Effector memory CD4-positive, alpha-beta T cell (primary cell): ENCODE data around the gene PLXNA1.

Source experiments
- DNase-seq, 3 donors: peaks; one replicate each; pipeline ENCODE4 v3.0.0-alpha.2; 2020
- H3K27ac ChIP-seq: 2 replicates; pipeline ENCODE4 v1.7.0; 2013; ENCODE audit warnings: mild to moderate bottlenecking, low read length, moderate library complexity; ENCODE audit not compliant: insufficient read depth, poor library complexity, severe bottlenecking
- H3K27me3 ChIP-seq: replicated peaks from 2 replicates; pipeline ENCODE4 v1.7.0; 2013; ENCODE audit warnings: mild to moderate bottlenecking, low read length; ENCODE audit not compliant: insufficient read depth, control insufficient read depth, poor library complexity, severe bottlenecking
- H3K36me3 ChIP-seq: 2 replicates; pipeline ENCODE4 v1.7.0; 2013; ENCODE audit warnings: mild to moderate bottlenecking, low read length, moderate library complexity; ENCODE audit not compliant: control insufficient read depth, insufficient read depth
- H3K4me1 ChIP-seq: 2 replicates; pipeline ENCODE4 v1.7.0; 2013; ENCODE audit warnings: low read length, mild to moderate bottlenecking; ENCODE audit not compliant: control insufficient read depth, insufficient read depth, poor library complexity, severe bottlenecking
- H3K4me3 ChIP-seq: 2 replicates; pipeline ENCODE4 v1.7.0; 2013; ENCODE audit warnings: low read length, low read depth, mild to moderate bottlenecking; ENCODE audit not compliant: insufficient read depth, poor library complexity, severe bottlenecking
- H3K9me3 ChIP-seq: 2 replicates; pipeline ENCODE4 v1.7.0; 2013; ENCODE audit warnings: mild to moderate bottlenecking, low read length, moderate library complexity; ENCODE audit not compliant: control insufficient read depth

Gene PLXNA1

DNA sequence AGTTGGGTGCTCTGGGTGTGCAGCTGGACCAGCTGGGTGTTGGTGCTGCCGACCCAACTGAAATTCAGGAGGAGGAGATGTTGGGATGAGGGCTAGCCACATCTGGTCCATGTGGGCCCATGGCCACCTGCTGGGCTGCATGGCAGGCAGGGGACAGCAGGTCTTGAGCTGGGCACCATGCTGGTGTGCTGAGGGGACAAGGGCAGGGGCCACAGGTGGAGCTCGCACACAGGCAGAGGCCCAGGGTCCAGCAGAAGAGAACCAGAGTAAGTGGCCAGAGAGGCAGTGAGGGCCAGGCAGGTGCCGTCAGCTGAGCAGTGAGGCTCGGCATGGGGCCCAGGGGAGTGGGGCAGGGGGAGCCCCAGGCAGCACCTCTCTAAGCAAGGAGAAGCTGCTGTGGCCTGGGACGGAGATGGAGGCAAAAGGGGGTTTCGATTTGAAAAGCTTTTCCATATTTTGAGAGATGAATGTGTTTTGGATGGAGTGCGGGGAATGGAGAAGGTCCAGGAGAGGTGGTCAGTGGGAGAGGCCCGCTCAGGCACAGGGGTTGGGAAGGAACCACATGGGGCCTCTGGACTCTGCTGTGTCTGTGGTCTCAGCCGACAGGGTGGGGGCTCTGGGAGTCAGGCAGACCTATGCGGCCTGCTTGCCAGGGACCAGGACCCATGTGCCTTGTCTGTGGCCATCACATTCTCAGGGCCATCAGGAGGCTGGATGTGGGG is 30.5 kb upstream of the PLXNA1 start:
- H3K9me3 ChIP-seq, result no peaks in the 10 kb centered on the region
- H3K36me3 ChIP-seq, result peaks cover 6% of the 10 kb centered on the region
- no peak overlapping the region for H3K4me3 ChIP-seq
- no peaks in the 10 kb centered on the region for H3K27me3 ChIP-seq
- no peak for DNase-seq
- no peaks in the 10 kb centered on the region for H3K4me1 ChIP-seq
- no peak overlapping the region for H3K27ac ChIP-seq

DNA sequence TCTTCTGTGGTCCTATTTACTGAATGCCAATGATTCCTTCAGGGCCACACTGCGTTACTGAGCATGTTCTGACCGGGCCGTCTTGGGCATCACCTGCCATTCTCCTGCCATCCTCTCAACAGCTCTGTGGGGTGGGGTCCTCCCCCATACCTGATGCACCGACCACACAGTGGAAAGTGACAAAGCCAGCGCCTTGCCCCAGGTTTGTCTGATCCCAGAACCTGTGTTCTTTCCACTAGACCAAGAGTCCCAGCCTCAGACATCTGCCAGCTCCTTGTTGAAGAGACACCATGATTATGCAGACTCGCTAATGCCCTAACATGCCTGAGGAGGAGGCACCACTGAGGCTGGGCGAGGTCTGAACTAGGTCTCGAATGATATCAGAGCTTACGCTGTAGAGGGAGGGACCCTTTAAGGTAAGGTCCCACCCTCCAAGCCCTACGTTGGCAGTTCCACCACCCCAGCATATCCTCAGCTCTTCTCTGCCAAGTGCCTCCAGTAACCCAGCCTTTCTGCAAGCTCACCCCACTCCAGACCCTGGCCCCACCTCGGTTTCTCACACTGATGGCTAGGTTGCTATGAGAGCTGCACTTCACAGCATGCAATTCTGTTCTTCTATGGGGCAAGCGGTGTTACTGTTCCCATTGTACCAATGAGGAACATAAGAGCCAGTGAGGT is 29.8 kb upstream of the PLXNA1 start:
- DNase-seq, result no peak
- no peaks in the 10 kb centered on the region for H3K9me3 ChIP-seq
- H3K4me1 ChIP-seq, result no peaks in the 10 kb centered on the region
- no peaks in the 10 kb centered on the region for H3K27me3 ChIP-seq
- no peak overlapping the region for H3K4me3 ChIP-seq
- H3K36me3 ChIP-seq, result peaks cover 7% of the 10 kb centered on the region
- H3K27ac ChIP-seq, result no peak overlapping the region

DNA sequence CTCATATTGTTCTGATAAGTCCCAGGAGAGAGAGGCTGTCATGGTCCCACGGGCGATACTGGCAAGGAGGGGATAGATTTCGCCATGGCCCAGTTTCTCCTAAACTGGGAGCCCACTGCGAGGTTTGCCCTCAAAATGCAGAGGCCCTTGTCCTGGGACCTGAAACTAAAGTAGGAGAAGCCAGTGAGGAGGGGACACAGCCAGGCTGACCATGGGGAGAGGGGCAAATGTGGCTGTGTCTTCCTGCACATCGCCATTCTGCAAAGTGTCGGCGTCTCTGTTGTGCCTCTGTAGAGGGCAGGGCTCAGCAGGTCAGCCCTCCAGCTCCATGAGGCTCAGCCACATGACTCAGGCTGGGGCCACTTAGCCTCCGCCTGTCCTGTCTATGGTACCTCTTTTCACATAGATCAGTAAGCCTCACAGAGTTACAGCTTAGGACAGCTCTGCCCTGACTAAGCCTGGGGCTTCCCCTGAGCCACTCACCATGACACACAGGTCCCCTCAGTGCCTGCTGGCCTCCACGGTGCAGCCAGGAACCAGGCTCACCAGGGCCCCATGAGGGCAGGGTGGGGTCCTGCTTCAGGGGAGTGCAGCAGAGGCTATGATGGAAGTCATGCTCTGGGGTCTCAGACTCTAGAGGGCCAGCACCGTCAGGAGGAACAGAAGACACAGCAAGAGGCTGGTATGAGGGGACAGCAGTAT is 28.6 kb upstream of the PLXNA1 start:
- Histone ChIP-seq H3K27me3 (no peaks in the 10 kb centered on the region), H3K36me3 (peaks cover 3% of the 10 kb centered on the region), H3K9me3 (no peaks in the 10 kb centered on the region), H3K4me3 (no peak overlapping the region), H3K27ac (no peak overlapping the region), H3K4me1 (no peaks in the 10 kb centered on the region)
- no peak for DNase-seq

DNA sequence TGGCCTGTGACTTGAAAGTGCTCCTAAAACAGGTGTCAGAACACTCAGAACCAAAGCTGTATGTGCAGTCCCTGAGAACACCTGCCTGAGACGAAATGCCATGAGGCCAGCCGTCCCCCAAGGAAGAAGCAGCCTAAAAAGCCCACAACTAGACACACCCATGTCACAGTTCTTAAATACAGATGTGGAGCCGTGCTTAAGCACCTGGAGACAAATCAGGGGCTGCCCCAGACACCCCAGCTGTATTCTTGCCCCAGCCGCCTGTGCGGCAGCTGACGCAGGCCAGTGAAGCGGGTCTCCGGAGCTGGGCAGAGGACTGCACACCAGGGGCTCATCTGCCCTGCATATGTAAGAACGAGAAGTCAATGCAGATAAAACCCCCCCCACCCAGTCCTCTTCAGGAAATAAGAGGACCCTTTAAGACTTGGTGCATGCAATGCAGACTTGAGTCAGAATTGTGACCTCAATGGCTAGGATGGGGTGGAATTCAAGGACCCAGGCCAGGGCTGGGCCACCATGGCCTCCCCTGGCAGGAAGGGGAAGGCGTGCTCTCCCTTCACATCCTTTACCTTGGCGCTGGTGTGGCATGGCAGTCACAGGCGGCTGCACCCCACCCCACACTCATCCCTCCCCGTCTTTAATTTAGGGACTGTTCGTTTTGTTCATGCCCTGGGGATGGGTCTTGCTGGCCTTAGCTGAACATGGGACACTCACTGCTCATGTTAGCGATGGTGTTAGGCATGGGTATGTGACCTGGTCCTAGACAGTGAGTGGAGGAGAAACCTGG is 27.7 kb upstream of the PLXNA1 start:
- H3K9me3 ChIP-seq, result no peaks in the 10 kb centered on the region
- H3K36me3 ChIP-seq, result peaks cover 3% of the 10 kb centered on the region
- no peak overlapping the region for H3K4me3 ChIP-seq
- H3K27ac ChIP-seq, result no peak overlapping the region
- no peaks in the 10 kb centered on the region for H3K4me1 ChIP-seq
- DNase-seq, result no peak
- H3K27me3 ChIP-seq, result no peaks in the 10 kb centered on the region

DNA sequence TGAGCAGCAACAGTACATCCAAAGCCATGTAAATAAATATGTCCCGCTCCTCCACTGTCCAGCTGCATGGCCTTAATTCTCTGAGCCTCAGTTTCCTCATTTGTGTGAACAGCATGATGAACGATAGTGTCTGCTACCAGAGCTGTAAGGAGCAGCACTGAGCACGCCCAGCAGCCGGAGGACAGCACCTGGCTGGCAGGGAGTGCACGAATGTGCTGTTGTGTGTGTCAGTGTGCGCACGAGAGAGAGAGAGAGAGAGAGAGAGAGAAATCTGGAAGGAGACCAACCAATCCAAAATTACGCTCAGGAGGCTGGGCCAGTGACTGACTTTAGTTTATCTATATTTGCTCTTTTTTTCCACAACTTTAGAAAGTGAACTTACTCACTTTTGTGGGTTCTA is 26.6 kb upstream of the PLXNA1 start:
- DNase-seq, result no peak
- H3K4me1 ChIP-seq, result no peaks in the 10 kb centered on the region
- no peaks in the 10 kb centered on the region for H3K9me3 ChIP-seq
- no peak overlapping the region for H3K27ac ChIP-seq
- no peaks in the 10 kb centered on the region for H3K27me3 ChIP-seq
- no peak overlapping the region for H3K4me3 ChIP-seq
- H3K36me3 ChIP-seq, result peaks cover 3% of the 10 kb centered on the region

DNA sequence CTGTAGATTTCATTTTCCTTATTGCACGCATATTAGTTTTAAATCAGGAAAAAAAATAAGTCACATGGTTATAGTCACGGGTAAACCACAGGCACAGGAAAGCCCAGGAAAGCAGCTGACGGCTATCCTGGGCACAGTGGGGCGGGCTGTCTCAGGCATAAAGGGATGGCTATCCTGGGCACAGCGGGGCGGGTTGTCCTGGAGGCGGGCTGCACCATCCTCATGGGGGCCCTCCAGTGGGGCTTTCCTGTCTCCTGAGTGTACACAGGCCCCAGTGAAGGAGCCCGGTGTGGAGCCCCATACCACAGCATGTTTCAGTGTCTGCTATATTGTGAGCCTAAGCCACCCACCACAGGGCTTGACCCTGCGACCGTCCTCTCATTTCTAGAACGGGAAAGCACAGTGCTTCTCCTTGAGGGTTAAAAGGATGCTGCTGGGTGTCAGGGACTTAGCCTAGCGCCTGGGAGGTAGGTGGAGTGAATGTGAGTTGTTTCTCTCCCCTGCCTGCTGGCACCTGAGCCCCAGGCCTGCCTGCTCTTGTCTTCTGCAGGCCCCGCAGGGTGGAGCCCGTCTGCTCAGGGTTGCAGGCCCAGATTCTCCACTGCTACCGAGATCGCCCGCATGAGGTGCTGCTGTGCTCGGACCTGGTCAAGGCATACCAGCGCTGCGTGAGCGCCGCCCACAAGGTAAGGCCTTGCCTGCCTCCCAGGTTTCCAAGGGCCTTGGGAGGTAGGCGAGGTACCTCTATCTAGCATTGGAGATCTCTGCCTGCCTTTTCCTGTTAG is 25.9 kb upstream of the PLXNA1 start:
- no peaks in the 10 kb centered on the region for H3K4me1 ChIP-seq
- DNase-seq, result no peak
- H3K27me3 ChIP-seq, result no peaks in the 10 kb centered on the region

DNA sequence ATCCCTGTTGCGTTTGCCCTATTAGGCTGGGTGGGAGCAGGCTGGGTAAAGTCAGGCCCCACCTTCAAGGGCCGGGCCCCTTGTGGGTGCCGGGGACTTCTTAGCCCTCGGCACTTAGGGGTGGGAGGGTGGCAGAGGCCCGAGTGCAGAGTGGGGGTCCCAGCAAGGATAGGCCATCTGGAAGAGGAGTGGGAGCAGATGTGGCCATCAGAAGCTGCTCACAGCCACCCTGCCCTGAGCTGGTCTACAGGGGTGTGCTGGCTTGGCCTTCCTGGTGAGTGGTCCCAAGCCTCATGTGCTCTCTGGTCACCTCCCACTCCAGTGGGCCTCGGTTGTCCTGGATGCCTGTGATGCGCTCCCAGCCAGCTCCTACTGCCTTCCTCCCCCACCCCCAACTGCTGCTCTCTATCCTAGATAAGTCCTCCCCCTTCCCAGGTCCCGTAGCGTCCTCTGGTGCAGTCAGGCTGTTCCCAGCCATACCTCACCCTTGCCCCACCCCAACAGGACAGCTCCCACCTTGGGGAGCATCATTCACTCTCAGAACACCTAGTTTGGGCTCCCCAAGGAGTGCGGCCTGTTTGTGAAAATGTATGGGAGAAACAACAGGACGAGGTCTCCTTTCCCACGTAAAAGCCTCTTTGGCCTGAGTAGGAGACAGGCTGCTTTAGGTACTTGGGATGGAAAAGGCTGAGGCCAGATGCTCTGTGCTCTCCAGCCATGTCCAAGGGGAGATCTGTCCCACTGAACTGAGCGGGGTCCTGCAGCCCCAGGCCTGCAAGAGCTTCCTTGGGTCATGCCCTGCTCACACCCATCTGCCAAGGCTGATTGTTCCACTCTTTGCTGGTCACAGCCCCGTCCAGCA is 24.9 kb upstream of the PLXNA1 start:
- H3K27ac ChIP-seq, result no peak overlapping the region
- peaks cover 3% of the 10 kb centered on the region for H3K36me3 ChIP-seq
- H3K9me3 ChIP-seq, result no peaks in the 10 kb centered on the region
- no peaks in the 10 kb centered on the region for H3K27me3 ChIP-seq
- H3K4me1 ChIP-seq, result no peaks in the 10 kb centered on the region
- no peak for DNase-seq
- H3K4me3 ChIP-seq, result no peak overlapping the region

More for the DNA sequence above, 25.9 kb upstream of the PLXNA1 start:
- peaks cover 3% of the 10 kb centered on the region for H3K36me3 ChIP-seq
- no peak overlapping the region for H3K27ac ChIP-seq
- no peak overlapping the region for H3K4me3 ChIP-seq
- no peaks in the 10 kb centered on the region for H3K9me3 ChIP-seq

DNA sequence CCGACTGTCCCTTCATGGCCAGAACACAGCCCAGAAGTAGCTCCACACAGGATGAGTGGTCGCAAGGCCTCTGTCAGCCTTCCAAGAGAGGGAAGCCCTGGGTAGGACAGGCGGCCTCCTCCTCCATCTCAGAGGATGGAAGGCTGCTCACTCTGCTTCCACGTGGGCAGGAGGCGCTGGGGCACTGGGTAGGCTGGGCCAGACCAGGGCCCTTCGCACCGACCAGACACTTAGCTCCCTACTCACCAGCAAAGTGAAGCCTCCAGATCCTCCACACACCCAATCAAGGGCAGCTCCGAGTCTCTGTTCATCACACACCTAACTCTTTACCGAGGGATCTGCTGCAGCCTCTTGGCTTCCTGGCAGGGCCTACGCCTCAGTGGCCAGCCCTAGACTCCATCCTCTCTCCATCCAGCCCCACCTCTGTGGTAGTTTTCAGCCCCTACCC is 24.3 kb upstream of the PLXNA1 start:
- no peaks in the 10 kb centered on the region for H3K4me1 ChIP-seq
- no peaks in the 10 kb centered on the region for H3K9me3 ChIP-seq
- H3K27ac ChIP-seq, result no peak overlapping the region
- DNase-seq, result no peak
- H3K36me3 ChIP-seq, result peaks cover 3% of the 10 kb centered on the region
- H3K4me3 ChIP-seq, result no peak overlapping the region
- H3K27me3 ChIP-seq, result no peaks in the 10 kb centered on the region
